GM12892 (cell line): ENCODE measurements around the gene ADAMTSL1.

Experiments
- POLR2A ChIP-seq: IDR thresholded peaks from 2 replicates; pipeline ENCODE4 v1.6.1; 2011; ENCODE audit warnings: low read depth, low read length, control low read depth
- POLR2AphosphoS5 ChIP-seq: IDR thresholded peaks from 2 replicates; pipeline ENCODE4 v1.6.1; 2011; ENCODE audit warnings: low read depth, low read length, control low read depth
- TAF1 ChIP-seq: IDR thresholded peaks from 2 replicates; pipeline ENCODE4 v1.6.1; 2011; ENCODE audit warnings: low read depth, mild to moderate bottlenecking, control low read depth, low read length, borderline replicate concordance

DNA sequence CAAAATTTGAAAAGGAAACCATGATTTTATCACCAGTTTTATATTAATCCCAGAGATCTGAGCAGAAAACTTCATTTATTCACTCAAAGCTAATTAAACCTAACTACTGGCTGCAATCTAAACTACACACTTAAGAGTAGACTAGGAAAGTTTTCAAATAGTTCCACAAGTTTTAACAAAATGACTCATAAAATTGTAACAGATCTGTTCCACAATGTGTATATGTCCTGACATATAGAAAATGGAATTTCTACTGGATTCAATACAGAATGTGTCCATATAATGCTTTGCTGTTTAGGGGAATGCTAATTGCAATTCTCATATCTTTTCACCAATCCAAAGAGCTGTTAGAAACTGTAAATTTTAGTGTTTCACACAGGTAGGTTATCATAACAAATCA is 40.3 kb upstream of the ADAMTSL1 start:
- TF ChIP-seq POLR2A: no peak
- no peak for TF ChIP-seq POLR2AphosphoS5
- TF ChIP-seq TAF1: no peak
